OCI-LY7 (cell line): ENCODE data around the gene CCER1. TPM values are rescaled to one million over a fixed set of nuclear protein-coding genes. Genes with fewer than 3 reads are reported as not detected.

Experiments used
- BruUV-seq: library from RNA; stranded (reverse); fragments of 400-500 nt; replicated peaks from 2 replicates; lab custom pipeline; 2021; lab: Mats Ljungman, UMichigan
- CTCF ChIA-PET: fragments of 300-600 bp; sonication (Branson Sonifier 250); formaldehyde crosslinking; loops from one replicate; lab custom pipeline; 2022; ENCODE audit warnings: antibody characterized with exemption; ENCODE audit not compliant: unreplicated experiment; lab: Charles Lee
- POLR2A ChIA-PET: fragments of 300-600 bp; sonication (Branson Sonifier 250); formaldehyde crosslinking; loops from one replicate; lab custom pipeline; 2022; ENCODE audit warnings: antibody characterized with exemption; lab: Charles Lee
- DNase-seq: peaks from one replicate; pipeline ENCODE4 v3.0.0-alpha.2; 2015; ENCODE audit warnings: low spot score
- H2AFZ ChIP-seq: fragments of 200-600 bp; sonication (generic), shearing (Covaris generic); 2 replicates; pipeline ENCODE4 v1.6.1; 2014; ENCODE audit warnings: mild to moderate bottlenecking, antibody characterized with exemption, low read length, moderate library complexity
- H3K27ac ChIP-seq: fragments of 200-600 bp; sonication (generic); 2 replicates; pipeline ENCODE4 v1.5.1; 2014; ENCODE audit warnings: mixed run types, low read depth, mild to moderate bottlenecking, moderate library complexity, low read length, inconsistent platforms; ENCODE audit not compliant: poor library complexity, severe bottlenecking
- H3K36me3 ChIP-seq: fragments of 200-600 bp; sonication (generic); 2 replicates; pipeline ENCODE4 v1.6.1; 2014; ENCODE audit warnings: mild to moderate bottlenecking, antibody characterized with exemption, low read length, moderate library complexity, mixed read lengths; ENCODE audit not compliant: insufficient read depth
- H3K4me1 ChIP-seq: fragments of 200-600 bp; sonication (generic); 2 replicates; pipeline ENCODE4 v1.5.1; 2014; ENCODE audit warnings: mild to moderate bottlenecking, low read length; ENCODE audit not compliant: insufficient read depth, poor library complexity, severe bottlenecking
- H3K4me2 ChIP-seq: fragments of 200-600 bp; sonication (generic); 2 replicates; pipeline ENCODE4 v1.6.1; 2014; ENCODE audit warnings: mild to moderate bottlenecking, low read length
- H3K4me3 ChIP-seq: fragments of 200-600 bp; sonication (generic); 2 replicates; pipeline ENCODE4 v1.5.1; 2014; ENCODE audit warnings: mild to moderate bottlenecking, low read depth, low read length; ENCODE audit not compliant: poor library complexity, severe bottlenecking
- H3K79me2 ChIP-seq: fragments of 200-600 bp; sonication (generic); 2 replicates; pipeline ENCODE4 v1.6.1; 2016; ENCODE audit warnings: low read depth, mild to moderate bottlenecking, low read length, moderate library complexity, mixed read lengths; ENCODE audit not compliant: insufficient read depth
- H3K9me2 ChIP-seq: fragments of 200-600 bp; sonication (generic); 2 replicates; pipeline ENCODE4 v1.6.1; 2016; ENCODE audit warnings: mild to moderate bottlenecking, low read length, mixed read lengths; ENCODE audit not compliant: insufficient read depth
- H3K9me3 ChIP-seq: fragments of 200-600 bp; sonication (generic); 2 replicates; pipeline ENCODE4 v1.6.1; 2014; ENCODE audit warnings: mild to moderate bottlenecking, mixed run types, low read length, mixed read lengths
- H4K20me1 ChIP-seq: fragments of 200-600 bp; sonication (generic); 2 replicates; pipeline ENCODE4 v1.6.1; 2014; ENCODE audit warnings: mild to moderate bottlenecking, antibody characterized with exemption, low read length, moderate library complexity, mixed read lengths; ENCODE audit not compliant: insufficient read depth
- EZH2phosphoT487 ChIP-seq: fragments of 200-600 bp; sonication (generic); IDR thresholded peaks from 2 replicates; pipeline ENCODE4 v1.6.1; 2018; ENCODE audit warnings: low read depth, borderline replicate concordance, mild to moderate bottlenecking, mixed run types, antibody characterized with exemption, low read length, moderate library complexity, mixed read lengths
- intact Hi-C: fragments of 100-400 bp; cut with micrococcal nuclease; formaldehyde crosslinking; loops from one replicate; pipeline ENCODE4 v1.10.0; 2022; ENCODE audit not compliant: unreplicated experiment
- total RNA-seq, 2 experiments: library from RNA; depleted of rRNA in 1 of 2; stranded (reverse); fragments of >200 nt in 1 of 2; shearing (Covaris generic) in 1 of 2; gene quantifications; 2 replicates each; pipeline ENCODE4 v1.2.3, GENCODE V29; 2014 to 2022
- TF ChIP-seq, protein P1 (sequence below): fragments of 200-600 bp; sonication (generic); conservative IDR thresholded peaks from 2 replicates; pipeline ENCODE4 v1.5.1; 2014; ENCODE audit warnings: mild to moderate bottlenecking, antibody characterized with exemption, low read length, moderate library complexity, mixed read lengths

Gene CCER1
- total RNA-seq, 2 experiments from 2014 or later, result not detected

DNA sequence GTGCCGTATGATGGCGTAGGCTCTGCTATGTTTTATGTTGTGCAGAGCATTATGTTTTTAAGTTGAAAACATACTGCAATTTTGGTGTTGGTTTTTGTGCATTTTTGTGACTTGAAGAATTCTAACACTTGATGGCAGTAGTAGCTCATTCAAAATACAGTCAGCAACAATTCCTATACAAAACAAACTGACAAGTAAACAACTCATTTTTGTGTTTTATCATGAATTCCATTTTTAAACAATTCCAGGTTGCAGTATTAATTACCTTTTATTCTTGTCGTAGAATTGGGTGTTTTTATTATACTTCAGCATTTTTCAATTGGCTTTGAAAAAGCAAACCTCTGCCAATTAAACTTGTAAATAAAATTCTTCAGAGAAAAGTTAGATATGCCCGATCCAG is 4.1 kb upstream of the CCER1 start:
- no peaks in the 10 kb centered on the region for H3K4me1 ChIP-seq
- H4K20me1 ChIP-seq, result no peaks in the 10 kb centered on the region
- no peaks in the 10 kb centered on the region for H3K79me2 ChIP-seq
- no peak overlapping the region for H3K4me3 ChIP-seq
- CTCF ChIA-PET, result no interaction called here
- POLR2A ChIA-PET, result no interaction called here
- TF ChIP-seq, protein P1, sequence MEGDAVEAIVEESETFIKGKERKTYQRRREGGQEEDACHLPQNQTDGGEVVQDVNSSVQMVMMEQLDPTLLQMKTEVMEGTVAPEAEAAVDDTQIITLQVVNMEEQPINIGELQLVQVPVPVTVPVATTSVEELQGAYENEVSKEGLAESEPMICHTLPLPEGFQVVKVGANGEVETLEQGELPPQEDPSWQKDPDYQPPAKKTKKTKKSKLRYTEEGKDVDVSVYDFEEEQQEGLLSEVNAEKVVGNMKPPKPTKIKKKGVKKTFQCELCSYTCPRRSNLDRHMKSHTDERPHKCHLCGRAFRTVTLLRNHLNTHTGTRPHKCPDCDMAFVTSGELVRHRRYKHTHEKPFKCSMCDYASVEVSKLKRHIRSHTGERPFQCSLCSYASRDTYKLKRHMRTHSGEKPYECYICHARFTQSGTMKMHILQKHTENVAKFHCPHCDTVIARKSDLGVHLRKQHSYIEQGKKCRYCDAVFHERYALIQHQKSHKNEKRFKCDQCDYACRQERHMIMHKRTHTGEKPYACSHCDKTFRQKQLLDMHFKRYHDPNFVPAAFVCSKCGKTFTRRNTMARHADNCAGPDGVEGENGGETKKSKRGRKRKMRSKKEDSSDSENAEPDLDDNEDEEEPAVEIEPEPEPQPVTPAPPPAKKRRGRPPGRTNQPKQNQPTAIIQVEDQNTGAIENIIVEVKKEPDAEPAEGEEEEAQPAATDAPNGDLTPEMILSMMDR, result no peak
- TF ChIP-seq EZH2phosphoT487, result no peak
- no peaks in the 10 kb centered on the region for H3K9me3 ChIP-seq
- H2AFZ ChIP-seq, result no peak overlapping the region
- no TSS peak for BruUV-seq
- no peak overlapping the region for H3K27ac ChIP-seq
- H3K4me2 ChIP-seq, result no peak overlapping the region
- intact Hi-C loops, result no loop called here
- H3K9me2 ChIP-seq, result no peaks in the 10 kb centered on the region
- H3K36me3 ChIP-seq, result no peaks in the 10 kb centered on the region
- no peak for DNase-seq

DNA sequence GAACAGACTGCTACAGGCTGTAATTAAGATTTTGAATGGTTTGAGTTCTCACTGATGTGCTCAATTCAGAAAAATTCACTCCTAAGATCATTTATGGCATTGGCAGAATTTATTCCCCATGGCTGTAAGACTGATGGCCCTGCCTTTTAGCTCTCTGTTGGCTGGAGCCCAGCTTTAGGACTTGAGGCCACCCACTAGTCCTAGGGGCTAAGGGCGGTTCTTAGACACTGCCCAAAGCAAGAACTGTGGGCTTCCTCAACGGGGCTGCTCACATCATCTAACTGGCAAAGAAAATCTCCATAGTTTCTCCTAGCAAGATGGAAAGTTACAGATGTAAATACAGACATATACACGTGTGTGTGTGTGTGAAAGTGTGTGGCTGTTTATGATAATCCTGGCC is 3.4 kb upstream of the CCER1 start:
- DNase-seq, result no peak
- ChIA-PET POLR2A (no interaction called here), CTCF (no interaction called here)
- Histone ChIP-seq H3K4me2 (no peak overlapping the region), H2AFZ (no peak overlapping the region), H3K36me3 (no peaks in the 10 kb centered on the region), H3K9me3 (no peaks in the 10 kb centered on the region), H3K9me2 (no peaks in the 10 kb centered on the region), H3K4me3 (no peak overlapping the region), H3K27ac (no peak overlapping the region), H3K4me1 (no peaks in the 10 kb centered on the region), H3K79me2 (no peaks in the 10 kb centered on the region), H4K20me1 (no peaks in the 10 kb centered on the region)
- no TSS peak for BruUV-seq
- intact Hi-C loops, result no loop called here
- TF ChIP-seq, protein P1, result no peak

DNA sequence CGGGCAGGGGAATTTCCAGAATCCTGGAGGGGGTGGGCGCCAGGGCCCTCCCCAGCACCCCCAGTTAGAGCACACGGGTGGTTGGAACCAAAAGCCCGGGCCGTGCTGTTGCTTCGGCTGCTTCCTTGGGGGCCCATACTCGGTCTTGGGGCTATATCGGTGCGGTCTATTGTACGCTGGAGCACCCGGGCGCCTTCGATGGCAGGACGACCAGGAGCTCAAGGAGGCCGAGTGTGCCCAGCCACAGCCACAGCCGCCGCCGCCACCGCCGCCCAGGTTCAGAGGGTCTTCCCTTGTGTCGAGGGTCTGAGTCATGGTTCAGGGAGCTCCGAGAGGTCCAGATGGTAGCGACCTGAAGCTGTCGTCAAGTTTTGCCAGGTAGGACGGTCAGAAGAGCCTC is 548 bp downstream of the CCER1 start:
- Histone ChIP-seq H3K4me1 (no peaks in the 10 kb centered on the region), H3K4me3 (no peak overlapping the region), H4K20me1 (no peaks in the 10 kb centered on the region), H3K79me2 (no peaks in the 10 kb centered on the region), H3K9me3 (no peaks in the 10 kb centered on the region), H3K36me3 (no peaks in the 10 kb centered on the region), H3K9me2 (no peaks in the 10 kb centered on the region), H3K4me2 (no peak overlapping the region), H2AFZ (no peak overlapping the region), H3K27ac (no peak overlapping the region)
- BruUV-seq, result no TSS peak
- intact Hi-C loops, result no loop called here
- DNase-seq, result no peak
- CTCF ChIA-PET, result interaction anchor here (0.6 kb wide), 1 partner anchor 8 kb away, joined by 3 read pairs; no protein-coding TSS in a partner anchor
- POLR2A ChIA-PET, result no interaction called here
- TF ChIP-seq EZH2phosphoT487, result no peak
- TF ChIP-seq, protein P1, result no peak
